ENCODE measurements around the gene FOXO3. TPM values are rescaled to one million over a fixed set of nuclear protein-coding genes. Genes with fewer than 3 reads are reported as not detected.

The FOXO3 gene
- total RNA-seq, 1 donor from 2014 or later: 45.2 TPM

GRCh38 chr6:108587258-108588059, 26.7 kb downstream of the FOXO3 start:
- no peaks in the 10 kb centered on the region for H3K9me3 Mint-ChIP-seq (ENCODE audit: low read depth)
- H3K27me3 Mint-ChIP-seq: no peaks in the 10 kb centered on the region
- peak overlapping the region; percentile 77 for H3K27ac Mint-ChIP-seq
- H3K36me3 Mint-ChIP-seq (ENCODE audit: insufficient read depth): peaks cover 2% of the 10 kb centered on the region
- peaks cover 32% of the 10 kb centered on the region for H3K4me1 Mint-ChIP-seq (ENCODE audit: low read depth)
- H3K4me3 Mint-ChIP-seq (ENCODE audit: low read depth): no peak overlapping the region
- no peak for DNase-seq (ENCODE audit: low spot score, unreplicated experiment)
- TF ChIP-seq CTCF (IDR thresholded peaks at IDR 0.05; ENCODE audit: unreplicated experiment): no peak

DNA sequence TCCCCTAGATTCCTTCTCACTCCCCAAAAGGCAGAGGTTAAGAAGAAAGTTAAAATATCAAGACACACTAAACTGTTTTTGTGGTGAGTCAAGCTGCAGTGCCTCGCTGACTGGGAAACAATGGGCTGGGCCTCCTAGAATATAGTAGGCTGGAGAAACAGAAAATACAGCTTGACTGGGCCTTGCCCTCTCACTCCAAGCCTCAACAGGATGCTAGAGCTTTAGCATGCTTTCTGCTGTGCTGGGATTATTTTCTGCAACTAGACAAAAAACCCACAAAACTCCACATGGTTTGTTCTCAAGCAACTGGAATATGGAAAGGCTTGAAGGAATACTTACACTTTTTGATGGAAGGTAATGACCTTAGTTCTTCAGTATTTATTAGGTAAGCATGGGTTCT, 27.9 kb downstream of the FOXO3 start:
- Mint-ChIP-seq H3K4me3 (ENCODE audit: low read depth) (no peak overlapping the region), H3K27ac (peak overlapping the region; percentile 96), H3K4me1 (ENCODE audit: low read depth) (peaks cover 37% of the 10 kb centered on the region), H3K36me3 (ENCODE audit: insufficient read depth) (peaks cover 4% of the 10 kb centered on the region), H3K9me3 (ENCODE audit: low read depth) (no peaks in the 10 kb centered on the region), H3K27me3 (no peaks in the 10 kb centered on the region)
- TF ChIP-seq CTCF (IDR thresholded peaks at IDR 0.05; ENCODE audit: unreplicated experiment): no peak
- no peak for DNase-seq (ENCODE audit: low spot score, unreplicated experiment)

- Mint-ChIP-seq H3K9me3 (ENCODE audit: low read depth) (no peaks in the 10 kb centered on the region), H3K4me3 (ENCODE audit: low read depth) (peak overlapping the region; percentile 7), H3K27me3 (no peaks in the 10 kb centered on the region), H3K4me1 (ENCODE audit: low read depth) (peaks cover 37% of the 10 kb centered on the region), H3K36me3 (ENCODE audit: insufficient read depth) (peaks cover 4% of the 10 kb centered on the region), H3K27ac (peak overlapping the region; percentile 96)
- TF ChIP-seq CTCF (IDR thresholded peaks at IDR 0.05; ENCODE audit: unreplicated experiment): no peak
- DNase-seq (ENCODE audit: low spot score, unreplicated experiment): peak; percentile 21
Measured at GRCh38 chr6:108589244-108589791, 28.6 kb downstream of the FOXO3 start.

DNA sequence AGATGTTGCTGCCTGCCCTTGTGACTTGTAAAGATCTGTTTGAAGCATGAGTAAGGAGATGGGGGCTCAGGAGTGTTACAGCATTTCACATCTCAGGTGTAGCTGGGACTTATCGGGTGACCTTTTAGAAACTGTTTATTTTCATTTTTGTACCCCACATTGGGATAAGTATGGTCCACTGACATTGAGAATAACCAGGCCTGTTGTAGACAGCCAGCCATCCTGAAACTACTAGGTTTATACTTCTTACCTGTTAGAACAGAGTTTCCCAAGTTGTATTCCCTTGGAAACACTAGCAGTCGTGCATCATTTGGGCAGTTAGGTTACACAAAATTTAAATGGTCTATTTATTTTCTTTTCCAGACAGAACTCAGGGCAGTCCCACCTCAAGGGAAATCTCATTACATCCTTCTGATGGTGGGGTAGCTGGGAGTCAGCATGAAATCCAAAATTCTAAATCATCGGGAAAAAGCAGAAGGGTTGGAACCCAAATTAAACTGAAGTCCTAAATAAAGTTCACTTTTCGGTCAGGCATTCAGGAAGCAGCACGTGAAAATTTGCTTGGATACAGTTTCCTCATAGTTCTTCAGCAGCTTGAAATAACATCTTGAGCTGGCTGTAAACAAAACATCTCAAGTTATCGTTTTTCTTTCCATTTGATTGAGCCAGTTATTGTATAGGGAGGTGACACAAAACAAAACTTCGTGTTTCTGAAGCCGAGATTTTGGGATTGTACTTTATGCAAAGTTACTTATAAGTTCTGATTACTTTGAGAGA, 30.5 kb downstream of the FOXO3 start:
- DNase-seq (ENCODE audit: low spot score, unreplicated experiment): no peak
- Mint-ChIP-seq H3K27ac (no peak overlapping the region), H3K4me3 (ENCODE audit: low read depth) (no peak overlapping the region), H3K4me1 (ENCODE audit: low read depth) (peaks cover 42% of the 10 kb centered on the region), H3K27me3 (no peaks in the 10 kb centered on the region), H3K9me3 (ENCODE audit: low read depth) (no peaks in the 10 kb centered on the region), H3K36me3 (ENCODE audit: insufficient read depth) (peaks cover 2% of the 10 kb centered on the region)
- no peak for TF ChIP-seq CTCF (IDR thresholded peaks at IDR 0.05; ENCODE audit: unreplicated experiment)

Data from progenitor cell of endocrine pancreas (in vitro differentiated cells).